NCI-H1092 (cell line): ENCODE data around the gene KRTAP19-5.
"Not testable (repeated sequence)": the region's sequence is repeated elsewhere in the genome, so short reads cannot be mapped to it uniquely, and the experiment has no call there.

Source experiments
- DNase-seq: peaks from one replicate; lab custom pipeline; 2025; lab: John Stamatoyannopoulos, UW

The KRTAP19-5 gene

DNA sequence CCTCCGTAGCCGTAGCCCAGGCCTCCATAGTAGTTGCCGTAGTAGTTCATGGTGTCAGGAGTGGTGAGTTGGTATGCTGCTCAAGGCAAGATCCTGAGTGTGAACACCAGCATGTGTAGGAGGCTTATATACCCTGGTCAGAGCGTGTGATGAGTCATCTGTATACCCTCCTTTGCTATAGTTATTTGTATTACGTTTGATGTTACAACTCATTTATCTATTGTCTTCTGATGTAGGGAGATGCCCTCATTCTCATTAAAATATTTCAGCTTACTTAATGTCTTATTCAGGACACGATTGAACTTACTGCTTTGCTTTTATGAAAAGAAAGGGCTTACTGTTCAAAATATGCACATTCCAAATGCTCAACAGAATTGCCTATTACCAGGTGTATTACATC is at the start of gene KRTAP19-5:
KRTAP19-5 (minus strand) TSS at position 101 of the 400 bp plus-strand sequence; CDS start at position 50, 51 bp downstream.
- no peak for DNase-seq

DNA sequence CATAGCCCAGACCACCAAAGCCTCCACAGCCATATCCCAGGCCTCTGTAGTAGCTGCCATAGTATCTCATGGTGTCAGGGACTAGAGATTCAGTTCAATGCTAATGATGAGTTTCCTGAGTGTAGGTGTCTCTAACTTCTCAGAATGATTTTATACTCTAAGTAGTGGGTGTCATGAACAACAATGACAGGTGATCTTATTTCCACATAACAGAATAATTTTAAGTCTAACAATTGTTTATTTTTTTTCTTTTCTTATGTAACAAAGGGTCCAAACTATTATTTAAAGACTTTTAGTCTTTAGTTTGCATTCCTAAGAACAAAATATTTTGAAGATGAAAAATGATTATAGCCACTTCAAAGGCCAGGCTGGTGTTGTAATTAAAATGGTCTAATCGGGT is 39.8 kb upstream of the KRTAP19-5 start, which contains the start of gene KRTAP19-6:
KRTAP19-6 (minus strand) TSS at position 101 of the 400 bp plus-strand sequence; CDS start at position 70, 31 bp downstream.
- no peak for DNase-seq

DNA sequence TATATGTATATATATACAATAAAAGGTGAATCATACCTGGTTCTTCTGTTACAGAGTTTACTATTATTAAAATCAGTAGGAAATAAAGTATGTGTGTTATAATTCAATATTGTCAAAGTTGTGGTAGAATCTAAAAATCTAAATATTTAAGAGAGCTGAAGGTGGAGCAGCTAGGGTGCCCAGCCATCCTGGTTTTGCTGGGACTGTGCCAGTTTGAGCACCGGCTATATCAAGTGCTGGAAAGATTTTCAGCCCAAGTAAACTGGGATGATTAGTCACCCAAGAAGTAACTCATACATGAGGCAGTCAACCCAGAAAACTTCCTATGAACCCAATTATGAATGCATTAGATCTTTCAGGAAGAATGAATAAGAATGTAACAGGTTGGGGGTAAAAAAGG is 16.9 kb upstream of the KRTAP19-5 start:
- DNase-seq: no peak

DNA sequence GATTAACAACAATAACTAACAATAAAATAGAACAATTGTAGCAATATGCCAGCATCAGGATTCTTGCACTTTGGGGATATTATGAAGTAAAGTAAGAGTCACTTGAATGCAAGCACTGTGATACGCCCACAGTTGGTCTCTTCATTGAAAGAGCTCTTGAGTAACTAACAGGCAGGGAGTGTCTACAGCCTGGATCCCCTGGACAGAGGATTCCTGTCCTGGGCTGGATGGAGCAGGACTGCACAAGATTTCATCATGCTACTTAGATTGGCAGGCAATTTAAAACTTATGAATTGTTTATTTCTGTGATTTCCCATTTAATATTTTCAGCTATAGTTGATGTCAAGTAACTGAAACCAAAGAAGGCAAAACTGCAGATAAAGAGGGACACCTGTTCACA is 13.7 kb upstream of the KRTAP19-5 start:
- no peak for DNase-seq

DNA sequence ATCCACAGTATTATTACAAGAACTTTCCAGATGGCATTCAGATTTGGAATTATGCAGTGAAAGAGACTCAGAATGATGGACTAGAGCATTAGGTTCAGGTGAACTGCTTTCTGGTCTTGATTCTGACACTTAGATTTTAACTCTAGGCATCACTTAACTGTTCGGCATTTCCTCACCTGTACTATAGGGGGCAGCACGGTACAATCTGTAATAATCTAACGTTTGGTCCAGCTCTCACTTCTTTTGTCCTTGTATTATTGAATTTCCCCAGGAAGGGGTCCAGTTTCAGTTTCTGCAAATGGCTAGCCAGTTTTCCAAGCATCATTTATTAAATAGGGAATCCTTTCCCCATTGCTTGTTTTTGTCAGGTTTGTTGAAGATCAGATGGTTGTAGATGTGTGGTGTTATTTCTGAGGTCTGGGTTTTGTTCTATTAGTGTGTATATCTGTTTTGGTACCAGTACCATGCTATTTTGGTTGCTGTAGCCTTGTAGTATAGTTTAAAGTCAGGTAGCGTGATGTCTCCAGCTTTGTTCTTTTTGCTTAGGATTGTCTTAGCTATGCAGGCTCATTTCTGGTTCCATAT is 3.8 kb upstream of the KRTAP19-5 start:
- DNase-seq: not testable (repeated sequence)

DNA sequence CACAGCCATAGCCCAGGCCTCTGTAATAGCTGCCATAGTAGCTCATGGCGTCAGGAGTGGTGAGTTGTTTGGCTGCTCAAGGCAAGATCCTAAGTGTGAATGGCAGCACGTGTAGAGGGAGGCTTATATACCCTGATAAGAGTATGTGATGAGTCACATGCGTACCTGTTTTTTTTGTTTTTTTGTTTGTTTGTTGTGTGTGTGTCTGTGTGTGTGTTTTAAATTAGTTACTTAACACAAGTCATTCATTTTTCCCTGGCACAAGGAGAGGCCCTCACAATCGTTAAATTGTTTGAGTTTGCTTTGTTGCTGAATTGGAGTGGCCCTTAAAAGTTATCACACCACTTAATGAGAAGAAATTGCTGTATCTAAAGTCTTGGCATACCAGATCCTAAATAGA is 4.9 kb downstream of the KRTAP19-5 start, which contains the start of gene KRTAP19-4:
KRTAP19-4 (minus strand) TSS at position 101 of the 400 bp plus-strand sequence; CDS start at position 46, 55 bp downstream.
- DNase-seq: no peak

DNA sequence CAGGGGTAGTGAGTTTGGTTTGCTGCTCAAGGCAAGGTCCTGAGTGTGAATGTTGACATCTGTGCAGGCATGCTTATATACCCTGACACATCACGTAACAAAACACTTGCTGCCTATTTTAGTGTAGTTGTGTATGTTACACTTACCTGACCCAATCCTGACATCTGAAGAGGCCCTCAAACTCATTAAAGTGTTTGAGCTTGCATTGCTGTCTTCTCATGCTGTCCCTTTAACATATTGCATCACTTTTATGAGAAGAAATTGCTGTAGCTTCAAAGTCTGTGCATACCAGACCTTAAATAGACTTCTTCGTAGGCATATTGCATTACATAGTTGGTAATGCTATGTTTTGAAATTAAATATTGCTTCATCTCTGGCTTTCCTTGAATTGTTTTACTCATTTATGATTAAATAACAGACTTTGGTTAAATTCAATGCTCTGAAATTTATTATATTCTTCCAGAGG is 9.9 kb downstream of the KRTAP19-5 start, which contains the start of gene KRTAP19-3:
KRTAP19-3 (minus strand) TSS at position 51 of the 466 bp plus-strand sequence. CDS start 56 bp downstream, outside the sequence.
- DNase-seq: no peak

DNA sequence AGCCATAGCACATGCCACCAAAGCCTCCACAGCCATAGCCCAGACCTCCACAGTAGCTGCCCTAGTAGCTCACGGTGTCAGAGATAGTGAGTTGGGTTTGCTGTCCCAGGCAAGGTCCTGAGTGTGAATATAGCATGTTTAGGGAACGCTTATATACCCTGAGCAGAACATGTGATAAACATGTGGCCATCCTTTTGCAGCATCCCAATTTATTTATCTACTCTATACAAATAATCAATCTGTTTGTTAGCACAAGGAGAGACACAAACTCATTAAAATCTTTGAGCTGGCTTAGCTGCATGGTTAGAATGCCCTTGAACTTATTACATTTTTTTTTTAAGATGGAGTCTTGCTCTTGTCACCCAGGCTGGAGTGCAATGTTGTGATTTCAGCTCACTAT is 14.6 kb downstream of the KRTAP19-5 start, which contains the start of gene KRTAP19-2:
KRTAP19-2 (minus strand) TSS at position 101 of the 400 bp plus-strand sequence; CDS start at position 13, 88 bp downstream.
- DNase-seq: no peak

DNA sequence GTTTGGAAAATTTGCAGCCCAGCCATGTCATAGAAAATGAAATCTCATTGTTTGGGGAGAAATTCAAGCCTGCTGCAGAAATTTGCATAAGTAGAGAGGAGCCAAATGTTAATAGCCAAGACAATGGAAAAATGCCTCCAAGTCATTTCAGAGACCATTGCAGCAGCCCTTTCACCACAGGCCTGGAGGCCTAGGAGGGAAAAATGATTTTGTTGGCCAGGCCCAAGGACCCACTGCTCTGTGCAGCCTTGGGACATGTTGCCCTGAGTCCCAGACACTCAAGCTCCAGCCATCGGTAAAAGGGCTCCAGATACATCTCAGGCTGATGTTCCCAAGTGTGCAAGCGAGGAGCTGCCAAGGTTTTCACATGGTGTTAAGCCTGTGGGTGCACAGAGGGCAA is 15.8 kb downstream of the KRTAP19-5 start:
- DNase-seq: no peak

DNA sequence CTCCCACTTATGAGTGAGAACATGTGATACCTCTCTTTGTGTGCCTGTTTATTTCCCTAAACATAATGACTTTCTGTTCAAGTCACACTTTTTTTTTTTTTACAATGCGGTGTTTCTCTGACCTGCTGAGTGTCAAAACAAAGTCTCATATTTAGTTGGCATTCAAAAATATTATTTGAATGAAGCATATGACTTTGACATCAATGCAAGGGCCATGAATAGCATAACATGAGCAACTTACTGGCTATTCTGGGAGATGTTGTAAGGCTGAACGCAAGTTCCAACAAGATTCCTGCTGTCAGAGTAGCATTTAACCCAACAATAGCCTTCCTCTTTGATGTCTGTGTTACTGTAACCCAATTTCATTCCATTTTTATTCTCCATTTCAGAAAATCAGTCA is 19.8 kb downstream of the KRTAP19-5 start:
- no peak for DNase-seq

DNA sequence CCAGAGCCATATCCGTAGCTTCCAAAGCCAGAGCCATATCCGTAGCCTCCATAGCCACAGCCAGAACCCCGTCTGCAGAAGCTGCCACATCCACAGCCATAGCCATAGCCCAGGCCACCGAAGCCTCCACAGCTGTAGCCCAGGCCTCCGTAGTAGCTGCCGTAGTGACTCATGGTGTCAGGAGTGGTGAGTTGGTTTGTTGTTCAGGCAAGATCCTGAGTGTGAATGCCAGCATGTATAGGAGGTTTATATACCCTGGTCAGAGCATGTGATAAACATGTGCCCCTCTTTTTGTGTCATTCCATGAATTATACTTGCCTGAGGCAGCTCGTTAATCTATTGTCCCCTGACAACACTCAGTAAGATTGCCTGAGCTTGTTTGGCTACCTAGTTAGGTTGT is 21.8 kb downstream of the KRTAP19-5 start, which contains the start of gene KRTAP19-1:
KRTAP19-1 (minus strand) TSS at position 223 of the 400 bp plus-strand sequence; CDS start at position 173, 50 bp downstream.
- DNase-seq: no peak

DNA sequence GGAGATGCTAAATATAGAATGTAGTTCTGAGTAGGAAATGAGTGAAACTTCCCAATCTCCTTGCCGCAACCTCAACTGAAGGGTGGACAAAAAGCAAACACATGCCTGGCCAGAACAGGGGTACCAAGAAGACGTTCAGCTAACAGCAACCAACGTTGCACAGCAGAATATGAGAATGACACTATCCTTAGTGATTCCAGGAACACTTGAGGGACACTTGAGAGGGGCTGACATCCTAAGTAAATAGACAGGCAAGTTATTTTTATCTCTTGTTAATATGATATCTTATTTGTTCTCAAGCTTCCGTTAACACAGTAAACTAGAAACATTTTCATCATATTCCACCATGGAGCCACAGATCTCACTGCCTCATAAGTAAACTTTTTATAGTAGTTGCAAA is 22.7 kb downstream of the KRTAP19-5 start:
- no peak for DNase-seq

DNA sequence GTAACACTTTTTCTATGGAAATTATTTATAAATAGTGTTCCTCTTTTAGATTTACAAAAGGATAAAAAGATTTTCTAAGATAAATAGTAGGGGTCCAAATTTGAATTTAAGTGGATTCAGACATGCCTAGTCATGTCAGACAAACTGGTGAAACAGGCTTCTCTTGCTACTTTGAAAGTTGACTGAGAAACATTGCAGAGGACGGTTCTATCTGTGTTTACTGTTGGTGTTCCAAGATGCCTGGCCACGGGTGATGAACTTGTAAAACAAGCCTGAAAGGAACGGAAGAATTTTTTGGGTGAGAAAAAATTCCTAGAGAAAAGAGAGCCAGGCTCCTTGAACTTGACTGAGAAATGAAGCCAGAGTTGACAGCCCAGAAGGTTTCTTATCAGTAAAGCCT is 23.9 kb downstream of the KRTAP19-5 start:
- DNase-seq: no peak

DNA sequence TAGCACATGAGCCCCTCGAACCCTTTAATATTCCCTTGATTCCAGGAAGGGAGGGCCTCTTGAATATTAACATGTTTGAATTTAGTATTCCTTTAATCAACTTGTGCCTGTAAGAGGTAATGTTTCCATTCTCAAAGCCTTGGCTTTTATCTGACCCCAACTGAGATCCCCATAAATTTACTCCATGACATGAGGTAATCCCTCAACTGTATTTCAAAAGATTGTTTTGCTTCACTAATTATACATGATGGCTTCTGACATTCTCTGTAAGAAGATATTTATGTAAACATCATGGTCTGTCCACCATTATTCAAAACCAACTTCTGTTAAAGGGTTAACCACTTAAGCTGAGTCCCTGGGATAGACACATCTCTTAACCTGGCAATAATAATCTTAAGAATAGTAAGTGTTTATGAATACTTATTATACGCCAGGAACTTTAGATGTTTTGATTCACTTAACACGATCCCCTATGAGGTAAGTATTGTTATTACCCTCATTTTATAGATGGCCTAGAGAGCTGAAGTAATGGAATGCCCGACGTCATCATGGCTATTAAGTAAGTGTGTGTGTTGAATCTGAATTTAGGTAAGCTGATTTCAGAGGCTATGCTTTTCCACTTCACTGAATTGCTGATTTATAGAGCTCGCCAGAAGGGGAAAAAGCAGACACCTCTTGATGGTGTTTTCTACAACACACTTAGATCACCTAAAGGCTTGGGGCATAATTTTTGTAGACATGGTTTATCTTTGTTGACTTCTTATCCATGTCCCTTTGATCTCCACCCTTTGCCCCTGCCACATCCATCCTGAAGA is 32.8 kb downstream of the KRTAP19-5 start:
- DNase-seq: no peak

DNA sequence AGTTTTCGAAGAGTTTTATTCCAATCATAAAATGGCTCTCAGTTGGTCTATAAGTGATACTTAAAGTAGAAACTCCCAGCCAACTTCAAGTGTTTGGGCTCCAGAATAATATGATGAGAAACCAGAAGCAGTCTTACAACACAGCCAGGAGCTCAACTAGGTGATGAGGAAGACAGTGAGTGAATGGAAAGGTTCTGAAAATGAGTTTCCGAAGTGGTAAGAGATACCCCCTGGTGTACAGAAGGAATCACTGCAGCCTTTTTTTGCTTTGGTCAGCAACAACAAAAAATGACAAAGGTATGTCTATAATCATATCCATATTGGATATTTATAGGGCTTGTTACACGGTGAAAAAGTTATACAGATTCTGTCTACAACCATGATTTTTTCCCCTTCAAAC is 38.2 kb downstream of the KRTAP19-5 start:
- no peak for DNase-seq
